Lung (tissue), 12 donors: Measurements from ENCODE around the gene MAD2L2. TPM values are rescaled to one million over a fixed set of nuclear protein-coding genes. Genes with fewer than 3 reads are reported as not detected.
A peak's percentile ranks its signal among the peaks of the same experiment; 100 is the strongest.

Experiments
- ATAC-seq: fragments of 200-7000 bp; cut with Tn5 transposase; one replicate; pipeline ENCODE4 v1.9.1; 2020; ENCODE audit warnings: moderate number of reproducible peaks; ENCODE audit not compliant: insufficient read depth, low FRiP score
- DNase-seq, 3 donors: peaks; one replicate each; pipeline ENCODE4 v3.0.0-alpha.2; 2013 to 2017
- H3K27ac ChIP-seq, 2 donors: one replicate each; pipeline ENCODE4 v1.5.1; 2013; ENCODE audit warnings: mild to moderate bottlenecking in 2 of 2, moderate library complexity in 2 of 2, control low read depth in 1 of 2, inconsistent platforms in 1 of 2, low read depth in 1 of 2, low read length in 1 of 2
- H3K27me3 ChIP-seq, 3 donors: one replicate each; pipeline ENCODE4 v1.5.1; 2013; ENCODE audit warnings: low read length in 2 of 3; ENCODE audit not compliant: control insufficient read depth in 3 of 3, insufficient read depth in 3 of 3
- H3K36me3 ChIP-seq, 4 donors: one replicate each; pipeline ENCODE4 v1.5.1; 2013; ENCODE audit warnings: low read length in 4 of 4, mild to moderate bottlenecking in 1 of 4, moderate library complexity in 1 of 4; ENCODE audit not compliant: control insufficient read depth in 4 of 4, insufficient read depth in 4 of 4
- H3K4me1 ChIP-seq, 5 donors: one replicate each; pipeline ENCODE4 v1.5.1; 2013; ENCODE audit warnings: low read length in 5 of 5, mild to moderate bottlenecking in 2 of 5, moderate library complexity in 1 of 5; ENCODE audit not compliant: control insufficient read depth in 5 of 5, insufficient read depth in 5 of 5
- H3K4me3 ChIP-seq: one replicate; pipeline ENCODE4 v1.5.1; 2013; ENCODE audit warnings: mild to moderate bottlenecking, control low read depth, moderate library complexity
- H3K9ac ChIP-seq, 2 donors: one replicate each; pipeline ENCODE4 v1.5.1; 2013; ENCODE audit warnings: low read length in 2 of 2, control low read depth in 1 of 2; ENCODE audit not compliant: insufficient read depth in 1 of 2
- H3K9me3 ChIP-seq, 4 donors: one replicate each; pipeline ENCODE4 v1.5.1; 2013; ENCODE audit warnings: low read length in 3 of 4, mild to moderate bottlenecking in 1 of 4, moderate library complexity in 1 of 4; ENCODE audit not compliant: control insufficient read depth in 4 of 4, insufficient read depth in 3 of 4
- WGBS, 2 donors: extraction: QIAGEN DNeasy Blood & Tissue Kit; methylation state at CpG; one replicate each; pipeline ENCODE4 v1.1.7; 2013; 5-methylcytosine and 5-hydroxymethylcytosine counted together
- polyA plus RNA-seq, 2 donors: library from polyadenylated mRNA; stranded (reverse); fragments of 200-250 nt; gene quantifications; one replicate each; pipeline ENCODE4 v1.2.1, GENCODE V29; 2013
- total RNA-seq, 2 donors: library from RNA; depleted of rRNA in 1 of 2; stranded (reverse); fragments of >200 nt in 1 of 2; gene quantifications; one replicate each; pipeline ENCODE4 v1.2.1, GENCODE V29; 2014 to 2021
- TF ChIP-seq, protein P1 (sequence below): IDR thresholded peaks from 2 replicates; pipeline ENCODE4 v1.5.1; 2012; ENCODE audit warnings: mild to moderate bottlenecking; ENCODE audit errors: control extremely low read depth, extremely low read depth
- donor health status: control.
- donor health status: control.
- donor health status: Bipolar disorder and iron deficiency.
- donor health status: healthy.
- donor health status: DM: yes; HTN: yes; CAD: no.

The MAD2L2 gene
- total and polyA plus RNA-seq, 4 donors, result 23.4 to 61.9 (median 30.5) TPM

DNA sequence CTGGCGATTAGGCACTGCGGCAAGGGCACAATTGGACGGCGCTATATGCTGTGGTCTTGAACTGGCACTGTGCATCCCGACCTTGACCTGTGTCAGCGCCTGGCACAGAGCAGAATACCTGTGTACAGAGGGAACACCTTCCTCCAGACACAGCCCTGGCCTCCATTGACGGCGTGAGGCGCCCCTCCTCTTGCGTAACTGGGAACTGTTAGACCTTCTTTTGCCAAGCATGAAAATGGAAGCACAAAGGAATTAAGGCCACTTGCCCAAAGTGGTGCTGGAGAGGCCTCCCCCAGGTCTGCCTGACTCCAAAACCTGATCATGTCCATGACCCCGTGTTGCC is 48.2 kb upstream of the MAD2L2 start:
- 73 to 84% methylated on average over 11 of the region's 11 CpGs for WGBS, 2 donors
- Histone ChIP-seq H3K27ac (peak overlapping the region in 1 of 2 donors; percentile 77), H3K4me1 (peaks cover 0 to 41% (median 24%) of the 10 kb centered on the region in 5 donors), H3K9me3 (no peaks in the 10 kb centered on the region), H3K4me3 (no peak overlapping the region), H3K9ac (no peak overlapping the region), H3K36me3 (no peaks in the 10 kb centered on the region), H3K27me3 (no peaks in the 10 kb centered on the region)
- TF ChIP-seq, protein P1, sequence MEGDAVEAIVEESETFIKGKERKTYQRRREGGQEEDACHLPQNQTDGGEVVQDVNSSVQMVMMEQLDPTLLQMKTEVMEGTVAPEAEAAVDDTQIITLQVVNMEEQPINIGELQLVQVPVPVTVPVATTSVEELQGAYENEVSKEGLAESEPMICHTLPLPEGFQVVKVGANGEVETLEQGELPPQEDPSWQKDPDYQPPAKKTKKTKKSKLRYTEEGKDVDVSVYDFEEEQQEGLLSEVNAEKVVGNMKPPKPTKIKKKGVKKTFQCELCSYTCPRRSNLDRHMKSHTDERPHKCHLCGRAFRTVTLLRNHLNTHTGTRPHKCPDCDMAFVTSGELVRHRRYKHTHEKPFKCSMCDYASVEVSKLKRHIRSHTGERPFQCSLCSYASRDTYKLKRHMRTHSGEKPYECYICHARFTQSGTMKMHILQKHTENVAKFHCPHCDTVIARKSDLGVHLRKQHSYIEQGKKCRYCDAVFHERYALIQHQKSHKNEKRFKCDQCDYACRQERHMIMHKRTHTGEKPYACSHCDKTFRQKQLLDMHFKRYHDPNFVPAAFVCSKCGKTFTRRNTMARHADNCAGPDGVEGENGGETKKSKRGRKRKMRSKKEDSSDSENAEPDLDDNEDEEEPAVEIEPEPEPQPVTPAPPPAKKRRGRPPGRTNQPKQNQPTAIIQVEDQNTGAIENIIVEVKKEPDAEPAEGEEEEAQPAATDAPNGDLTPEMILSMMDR, result no peak
- no peak for DNase-seq
- no peak for ATAC-seq

DNA sequence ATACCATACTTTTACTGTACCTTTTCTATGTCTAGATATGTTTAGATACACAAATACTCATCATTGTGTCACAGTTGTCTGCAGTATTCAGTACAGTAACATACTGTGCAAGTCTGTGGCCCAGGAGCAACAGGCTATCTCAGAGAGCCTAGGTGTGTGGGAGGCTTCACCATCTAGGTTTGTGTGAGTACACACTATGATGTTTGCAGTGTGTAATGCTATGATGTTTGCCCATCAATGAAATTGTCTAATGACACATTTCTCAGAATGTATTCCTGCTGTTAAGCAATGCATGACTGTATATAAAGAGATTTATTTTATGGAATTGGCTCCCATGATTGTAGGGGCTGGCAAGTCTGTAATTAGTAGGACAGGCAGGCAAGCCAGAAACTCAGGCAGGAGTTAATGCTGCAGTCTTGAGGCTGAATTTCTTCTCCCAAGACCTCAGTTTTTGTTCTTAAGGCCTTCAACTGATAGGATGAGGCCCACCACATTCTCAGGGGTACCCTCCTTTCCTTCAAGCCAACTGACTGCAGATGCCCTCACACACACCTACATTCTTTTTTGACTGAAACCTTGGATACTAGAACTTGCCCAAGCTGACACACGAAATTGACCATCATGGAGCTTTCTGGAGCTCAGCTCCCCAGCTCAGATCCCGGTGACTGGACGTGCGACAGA is 47.3 kb upstream of the MAD2L2 start:
- H3K4me3 ChIP-seq, result no peak overlapping the region
- TF ChIP-seq, protein P1, result no peak
- 92 to 97% methylated on average over 4 of the region's 4 CpGs for WGBS, 2 donors
- no peak overlapping the region for H3K9ac ChIP-seq
- H3K27ac ChIP-seq, result no peak overlapping the region
- H3K4me1 ChIP-seq, result peaks cover 0 to 41% (median 24%) of the 10 kb centered on the region in 5 donors
- no peaks in the 10 kb centered on the region for H3K9me3 ChIP-seq
- no peaks in the 10 kb centered on the region for H3K27me3 ChIP-seq
- DNase-seq (no peak), ATAC-seq (no peak)
- no peaks in the 10 kb centered on the region for H3K36me3 ChIP-seq

DNA sequence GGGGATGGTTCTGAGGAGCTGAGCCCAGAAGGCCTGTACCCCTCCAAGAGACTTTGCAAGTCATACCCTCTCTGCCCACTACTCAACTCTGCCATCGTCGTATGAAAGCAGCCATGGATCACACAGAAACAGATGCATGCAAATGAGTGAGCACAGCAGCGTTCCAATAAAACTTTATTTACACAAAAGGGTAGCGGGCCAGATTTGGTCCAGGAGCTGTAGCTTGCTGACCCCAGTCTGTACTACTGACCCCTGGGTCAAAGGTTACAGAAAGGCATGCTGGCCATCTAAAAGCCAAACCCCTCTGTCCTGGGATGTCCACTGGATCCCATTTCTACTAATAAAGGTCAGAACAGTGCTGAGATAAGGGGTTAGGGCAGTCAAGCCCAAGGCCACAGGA is 46.2 kb upstream of the MAD2L2 start:
- TF ChIP-seq, protein P1, result no peak
- Histone ChIP-seq H3K27me3 (no peaks in the 10 kb centered on the region), H3K36me3 (no peaks in the 10 kb centered on the region), H3K9ac (no peak overlapping the region), H3K4me3 (no peak overlapping the region), H3K27ac (no peak overlapping the region), H3K4me1 (peaks cover 0 to 30% (median 24%) of the 10 kb centered on the region in 5 donors), H3K9me3 (no peaks in the 10 kb centered on the region)
- DNase-seq, result no peak
- ATAC-seq, result no peak
- 97 to 99% methylated on average over 4 of the region's 4 CpGs for WGBS, 2 donors

DNA sequence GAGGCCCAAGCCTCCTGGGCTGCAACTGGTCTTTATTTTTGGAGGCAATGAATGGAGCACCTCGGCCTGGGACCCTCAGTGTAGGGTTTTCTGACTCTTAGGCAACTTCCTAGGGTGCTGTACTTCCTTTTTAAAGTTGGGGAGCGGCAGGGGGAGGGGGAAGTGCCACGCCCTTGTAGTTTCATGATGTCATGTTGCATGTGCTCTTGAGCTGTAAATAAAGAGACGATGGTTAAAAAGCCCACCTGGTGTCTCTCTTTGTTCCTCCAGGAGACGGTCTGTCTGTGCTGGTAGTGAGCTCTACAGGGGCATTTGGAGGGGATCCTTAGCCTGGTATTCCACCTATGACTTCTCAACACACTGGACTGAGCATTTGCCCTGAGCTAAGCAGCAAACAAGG is 44.7 kb upstream of the MAD2L2 start:
- ATAC-seq, result no peak
- Histone ChIP-seq H3K9ac (no peak overlapping the region), H3K4me1 (peaks cover 0 to 20% (median 20%) of the 10 kb centered on the region in 5 donors), H3K4me3 (no peak overlapping the region), H3K36me3 (no peaks in the 10 kb centered on the region), H3K27ac (no peak overlapping the region), H3K9me3 (peaks cover 0 to 2% (median 0%) of the 10 kb centered on the region in 4 donors), H3K27me3 (no peaks in the 10 kb centered on the region)
- DNase-seq, result no peak
- WGBS, 2 donors, result 19 to 54% methylated on average over 5 of the region's 5 CpGs
- TF ChIP-seq, protein P1, result no peak
